8988T (cell line): Measurements from ENCODE around the gene ETV7.
"Not testable (repeated sequence)": the region's sequence is repeated elsewhere in the genome, so short reads cannot be mapped to it uniquely, and the experiment has no call there.

Experiments used
- DNase-seq: peaks from one replicate; pipeline ENCODE4 v3.0.0; 2011

ETV7 gene

DNA sequence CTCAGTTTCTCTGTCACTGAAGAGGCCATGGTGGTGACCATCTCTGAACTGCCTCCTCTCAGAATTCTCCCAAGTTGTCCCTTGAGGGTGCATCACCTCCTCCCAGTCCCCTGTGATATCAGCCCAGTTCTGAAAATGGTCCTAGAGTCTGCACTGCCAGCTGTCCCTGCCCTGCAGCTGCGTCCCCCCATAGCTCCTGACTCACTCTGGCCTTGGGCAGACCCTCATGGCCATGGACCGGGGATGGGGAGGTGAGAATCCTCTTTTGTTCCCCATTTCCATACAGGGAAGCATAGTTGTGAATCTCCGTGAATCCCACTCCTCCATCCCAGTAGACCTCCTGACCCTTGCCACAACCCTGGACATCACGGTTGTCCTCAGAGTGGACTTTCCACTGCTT lies 4.5 kb downstream of the ETV7 start:
- no peak for DNase-seq

DNA sequence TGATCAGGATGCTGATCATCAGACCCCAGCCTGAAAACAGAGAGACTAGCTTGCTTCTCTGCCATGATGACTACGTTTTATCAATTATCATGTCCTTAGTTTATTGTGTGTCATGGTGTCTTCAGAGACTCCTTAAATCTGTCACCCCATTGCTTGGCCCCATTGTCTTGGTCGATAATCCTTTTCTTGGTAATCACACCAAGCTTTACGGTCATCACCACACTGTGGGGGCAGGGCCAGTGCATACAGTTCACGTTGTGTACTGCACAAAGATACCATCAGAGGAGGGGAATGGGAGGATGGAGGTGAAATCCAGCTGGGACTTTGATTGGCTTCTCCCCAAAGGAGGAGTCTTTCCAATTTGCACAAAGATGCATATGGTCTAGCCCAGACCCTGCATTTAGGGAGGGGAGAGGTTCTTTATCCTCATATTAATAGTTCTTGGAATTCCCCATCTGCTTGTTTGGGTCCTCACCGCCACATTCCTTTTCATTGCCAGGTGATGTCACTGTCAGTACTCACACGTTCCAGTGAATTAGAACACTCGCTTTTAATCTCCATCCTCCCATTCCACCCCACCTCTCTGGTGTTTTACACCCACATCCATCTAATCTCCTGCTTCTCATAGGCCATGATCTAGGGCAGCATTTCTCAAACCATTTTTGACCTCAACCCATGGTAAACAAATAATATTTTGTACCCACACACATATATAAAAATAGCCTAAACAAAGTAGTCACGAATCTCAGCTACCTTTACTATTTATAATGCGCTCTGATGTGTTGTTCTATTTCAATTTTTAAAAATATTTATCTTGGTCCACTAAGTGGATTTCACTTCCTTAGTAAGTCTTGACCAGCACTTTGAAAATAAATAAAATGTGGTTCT lies 5.7 kb downstream of the ETV7 start:
- no peak for DNase-seq

DNA sequence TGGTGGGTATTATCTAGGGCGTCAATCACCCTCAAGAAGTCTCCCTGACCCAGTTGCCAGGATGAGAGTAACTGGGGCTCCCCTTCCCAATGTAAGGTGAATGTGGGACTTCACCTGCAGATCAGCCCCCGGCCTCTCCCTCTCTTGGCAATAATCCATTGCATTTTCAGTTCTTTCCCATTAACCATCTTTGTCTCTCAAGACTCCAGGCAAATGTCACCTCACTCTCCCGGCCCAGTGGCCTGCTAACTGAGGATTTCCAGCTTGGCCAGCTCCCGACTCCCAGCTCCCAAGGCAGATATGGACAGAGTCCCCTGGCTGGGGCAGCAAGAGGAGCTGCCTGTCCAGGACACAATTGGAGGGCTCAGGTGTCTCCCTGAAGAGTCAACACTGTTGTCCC lies 7.3 kb downstream of the ETV7 start:
- DNase-seq: no peak

DNA sequence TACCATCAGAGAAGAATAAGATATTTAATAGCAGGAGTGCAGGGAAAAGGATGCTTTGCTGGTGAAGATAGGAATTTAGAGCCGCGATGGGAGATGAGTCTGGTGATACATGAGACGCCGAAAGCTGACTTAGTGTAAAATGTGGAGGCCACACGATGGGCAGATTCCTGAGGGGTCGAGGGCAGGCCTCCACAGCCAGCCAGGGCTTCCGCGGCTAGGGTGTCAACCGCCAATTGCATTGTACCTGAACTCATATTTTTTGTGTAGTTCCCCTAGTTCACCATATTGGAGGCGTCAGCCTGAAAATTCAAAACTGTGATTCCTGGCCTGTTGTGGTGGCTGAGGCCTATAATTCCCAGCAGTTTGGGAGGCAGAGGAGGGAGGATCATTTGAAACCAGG lies 8.5 kb downstream of the ETV7 start:
- no peak for DNase-seq

DNA sequence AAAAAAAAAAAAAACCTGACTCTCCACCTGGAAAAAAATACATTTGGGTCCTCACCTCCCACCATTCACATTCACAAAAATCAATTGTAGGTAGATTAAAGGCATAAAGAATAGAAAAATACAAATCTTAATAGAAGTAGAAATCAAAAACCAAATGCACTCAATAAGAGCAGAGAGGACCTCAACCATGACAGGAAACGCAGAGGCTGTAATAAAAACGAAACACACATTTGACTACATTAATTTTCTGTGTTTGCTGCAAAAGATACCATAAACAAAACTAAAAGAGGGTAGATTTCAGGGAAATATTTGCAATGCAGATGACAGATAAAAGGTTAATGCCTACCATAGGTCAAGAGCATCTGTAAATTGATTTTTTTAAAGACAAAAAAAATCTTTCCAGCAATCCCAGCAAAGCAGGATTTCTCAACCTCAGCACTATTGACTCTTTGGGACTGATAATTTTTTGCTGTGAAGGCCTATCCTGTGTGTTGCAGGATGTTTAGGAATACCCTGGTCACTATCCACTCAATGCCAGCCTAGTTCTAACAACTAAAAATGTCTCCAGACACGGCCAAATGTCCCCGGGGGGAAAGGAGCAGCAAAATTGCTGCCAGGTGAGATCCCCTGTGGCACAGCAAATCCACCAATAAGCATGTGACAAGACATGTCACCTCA lies 9.1 kb downstream of the ETV7 start:
- no peak for DNase-seq

DNA sequence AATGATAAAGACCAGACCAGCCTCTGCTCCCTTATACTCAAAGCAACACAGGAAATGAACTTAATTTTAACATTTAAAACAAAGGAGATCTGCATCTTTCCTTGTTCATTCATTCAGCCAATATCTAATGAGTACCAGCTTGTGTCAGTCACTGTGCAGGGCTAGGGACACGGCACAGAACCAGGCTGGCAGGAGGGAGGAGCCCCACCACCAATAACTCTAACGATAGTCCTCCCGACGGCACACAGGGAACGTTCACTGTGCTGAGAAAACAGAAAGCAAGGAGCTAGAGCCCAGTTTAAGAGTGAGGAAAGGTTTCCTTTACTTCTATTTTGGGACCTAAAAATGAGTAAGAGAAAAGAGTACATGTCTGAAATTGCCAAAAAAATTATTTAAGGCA lies 9.9 kb downstream of the ETV7 start:
- no peak for DNase-seq

DNA sequence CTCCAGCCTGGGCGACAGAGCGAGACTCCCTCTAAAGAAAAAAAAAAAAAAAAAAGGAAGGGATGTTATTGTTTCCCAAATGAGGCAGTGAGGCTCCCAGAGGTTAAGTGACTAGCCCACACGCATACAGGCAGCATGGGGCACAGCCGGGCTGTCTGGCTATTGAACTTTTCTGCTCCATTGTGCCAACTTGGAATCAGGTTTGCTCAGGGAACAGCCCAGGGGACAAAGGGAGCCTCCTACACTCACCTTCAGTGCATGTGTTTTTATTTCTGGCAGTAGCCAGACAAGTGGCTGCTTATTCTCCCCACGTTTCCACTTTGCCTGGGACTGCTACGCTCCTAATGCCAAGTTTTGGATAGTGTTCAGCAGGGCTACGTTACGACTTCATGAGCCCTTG lies 10.7 kb downstream of the ETV7 start:
- DNase-seq: no peak

DNA sequence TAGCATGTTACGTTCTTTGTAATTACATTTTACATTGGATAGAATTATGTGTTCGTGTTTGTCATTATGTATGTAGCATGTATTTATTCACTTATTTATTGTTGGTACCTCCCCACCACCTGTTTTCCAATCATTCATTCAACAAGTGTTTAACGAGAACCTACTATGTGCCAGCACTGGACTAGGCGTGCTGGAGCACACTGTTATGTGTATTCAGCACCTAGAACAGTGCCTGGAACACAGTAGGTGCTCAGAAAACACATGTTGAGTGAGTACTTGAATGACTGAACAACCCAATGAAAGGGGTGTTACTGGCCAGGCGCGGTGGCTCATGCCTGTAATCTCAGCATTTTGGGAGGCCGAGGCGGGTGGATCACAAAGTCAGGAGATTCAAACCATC lies 11.3 kb downstream of the ETV7 start:
- DNase-seq: no peak

DNA sequence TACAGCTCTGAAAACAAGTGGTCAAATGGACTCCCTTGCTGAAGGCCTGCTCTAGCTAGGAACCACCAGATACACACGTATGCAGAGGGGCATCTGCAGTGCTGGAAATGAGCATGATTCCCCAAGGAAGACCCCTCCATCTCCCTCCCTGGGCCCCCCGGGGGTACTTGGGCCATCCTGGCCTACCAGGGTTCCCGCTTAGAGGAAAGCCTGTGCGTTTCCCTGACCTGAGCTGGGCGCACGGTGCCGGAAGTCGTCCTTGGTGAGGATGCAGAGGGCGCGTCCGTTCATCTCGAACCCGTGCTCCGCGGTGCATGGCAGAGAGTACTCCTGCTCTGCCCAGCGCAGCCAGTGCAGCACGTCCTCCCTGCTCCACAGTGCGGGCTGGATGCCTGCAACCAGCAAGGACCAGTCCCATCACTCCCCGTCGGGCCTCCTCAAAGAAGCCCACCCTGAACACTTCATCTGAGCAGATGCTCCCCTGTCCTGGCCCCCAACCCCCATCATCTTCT lies 11.8 kb downstream of the ETV7 start:
- no peak for DNase-seq

DNA sequence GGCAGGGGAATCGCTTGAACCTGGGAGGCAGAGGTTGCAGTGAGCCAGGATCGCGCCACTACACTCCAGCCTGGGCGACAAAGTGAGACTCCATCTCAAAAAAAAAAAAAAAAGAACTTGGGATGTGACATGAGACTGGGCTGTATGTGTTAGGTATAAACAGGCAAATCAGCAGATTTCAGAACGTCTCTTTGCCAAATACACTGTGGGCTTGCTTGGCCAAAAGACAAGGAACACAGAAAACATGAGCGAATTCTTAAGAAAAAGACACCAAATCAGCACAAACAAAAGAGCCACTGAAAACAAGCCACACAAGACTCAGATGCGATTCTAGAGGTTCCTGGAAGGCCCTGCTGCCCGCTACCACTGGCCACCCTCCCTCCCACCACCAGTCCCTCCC lies 12.5 kb downstream of the ETV7 start:
- no peak for DNase-seq

DNA sequence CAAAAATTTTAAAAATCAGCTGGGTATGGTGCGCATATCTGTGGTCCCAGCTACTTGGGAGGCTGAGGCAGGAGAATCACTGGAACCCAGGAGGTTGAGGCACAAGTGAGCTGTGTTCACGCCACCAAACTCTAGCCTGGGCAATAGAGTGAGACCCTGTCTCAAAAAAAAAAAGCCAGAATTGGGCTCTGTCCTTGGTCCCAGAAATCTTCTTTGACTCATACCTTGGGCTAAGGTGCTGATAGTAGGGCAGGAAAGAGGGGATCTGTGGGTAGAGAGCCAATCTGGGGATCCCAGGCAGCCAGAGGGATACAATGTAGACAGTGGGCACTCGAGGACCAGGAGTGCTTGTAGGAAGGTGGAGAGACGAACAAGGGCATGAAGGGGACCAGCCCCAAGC lies 13.3 kb downstream of the ETV7 start:
- no peak for DNase-seq

DNA sequence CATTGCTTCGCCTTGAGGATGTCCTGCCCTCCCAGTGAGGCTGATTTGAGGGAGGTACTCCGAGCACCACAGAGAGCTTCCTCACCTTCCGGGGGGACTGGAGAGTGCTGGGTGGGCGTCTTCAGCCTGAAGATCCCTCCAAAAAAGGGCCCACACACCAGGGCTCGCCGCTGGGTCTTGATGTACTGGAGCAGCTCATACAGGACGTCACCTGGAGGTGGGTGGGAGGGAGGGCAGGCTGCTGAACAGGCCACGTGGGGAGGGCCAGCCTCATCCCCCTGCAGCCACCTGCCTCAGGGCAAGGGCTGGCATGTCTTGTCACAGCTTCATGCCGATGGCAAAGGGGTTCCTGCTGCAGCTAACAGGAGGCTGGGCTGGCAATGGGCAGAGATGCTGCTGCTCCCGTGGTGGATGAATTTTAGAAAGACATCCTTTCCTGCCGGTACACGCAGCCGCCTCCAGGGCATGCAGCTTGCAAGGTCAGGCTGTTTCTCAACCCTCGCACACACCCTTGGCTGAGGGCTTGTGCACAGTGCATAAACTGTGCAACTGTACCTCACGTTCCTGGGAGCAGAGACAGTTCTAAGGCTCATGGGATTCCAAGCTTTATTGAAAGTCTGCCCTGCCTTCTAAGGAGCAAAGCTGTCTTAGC lies 14.0 kb downstream of the ETV7 start:
- no peak for DNase-seq

DNA sequence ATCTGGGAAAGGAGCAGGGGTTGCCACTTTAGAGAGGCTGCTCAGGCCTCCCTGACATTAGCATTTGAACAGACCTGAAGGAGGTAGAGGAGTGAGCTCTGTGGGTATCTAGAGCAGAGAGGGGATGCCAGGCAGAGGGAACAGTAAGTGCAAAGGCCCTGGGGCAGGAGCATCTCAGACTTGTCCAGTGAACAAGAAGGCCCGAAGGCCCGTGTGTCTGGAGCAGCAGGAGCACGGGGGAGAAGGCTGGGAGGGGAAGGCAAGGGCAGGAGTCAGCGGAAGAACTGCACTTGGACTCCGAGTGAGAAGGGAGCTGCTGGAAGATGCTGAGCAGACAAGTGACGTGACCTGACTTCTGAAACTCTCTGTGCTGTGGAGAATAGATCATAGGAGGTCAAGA lies 15.4 kb downstream of the ETV7 start:
- no peak for DNase-seq

DNA sequence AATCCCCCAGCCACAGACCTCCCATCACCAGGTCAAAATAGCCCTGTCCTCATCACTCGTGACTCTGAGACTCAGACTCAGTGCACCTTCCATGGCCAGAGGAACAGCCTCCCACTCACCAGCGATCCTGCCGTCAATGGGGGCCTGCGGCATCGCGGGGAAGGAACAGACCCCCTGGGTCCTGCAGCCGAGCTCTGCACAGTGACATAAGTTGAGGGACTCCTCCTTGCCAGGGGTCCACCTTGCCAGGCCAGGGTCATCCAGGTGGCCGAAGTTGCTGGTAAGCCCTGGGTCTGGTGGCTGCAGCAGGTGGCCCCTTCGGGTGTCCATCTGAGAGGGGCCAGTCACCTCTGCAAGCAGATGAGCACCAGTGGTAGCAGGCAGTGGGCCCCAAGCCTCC lies 16.3 kb downstream of the ETV7 start:
- no peak for DNase-seq

DNA sequence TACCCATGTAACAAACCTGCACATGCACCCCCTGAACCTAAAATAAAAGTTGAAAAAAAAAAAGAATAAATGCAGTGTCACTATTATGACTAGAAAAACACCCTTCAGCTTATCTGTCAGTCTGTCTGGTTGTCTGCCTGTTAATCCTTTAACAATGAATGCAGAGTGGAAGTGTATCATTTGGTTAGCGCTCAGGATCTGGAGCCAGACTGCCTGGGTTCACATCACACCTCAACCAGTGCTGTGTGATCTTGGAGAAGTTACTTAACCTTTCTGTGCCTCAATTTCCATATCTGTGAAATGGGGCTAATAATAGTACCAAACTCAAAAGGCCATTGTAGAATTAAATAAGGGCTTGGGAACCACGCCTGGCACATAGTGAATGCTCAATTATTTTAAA lies 16.8 kb downstream of the ETV7 start:
- DNase-seq: no peak

DNA sequence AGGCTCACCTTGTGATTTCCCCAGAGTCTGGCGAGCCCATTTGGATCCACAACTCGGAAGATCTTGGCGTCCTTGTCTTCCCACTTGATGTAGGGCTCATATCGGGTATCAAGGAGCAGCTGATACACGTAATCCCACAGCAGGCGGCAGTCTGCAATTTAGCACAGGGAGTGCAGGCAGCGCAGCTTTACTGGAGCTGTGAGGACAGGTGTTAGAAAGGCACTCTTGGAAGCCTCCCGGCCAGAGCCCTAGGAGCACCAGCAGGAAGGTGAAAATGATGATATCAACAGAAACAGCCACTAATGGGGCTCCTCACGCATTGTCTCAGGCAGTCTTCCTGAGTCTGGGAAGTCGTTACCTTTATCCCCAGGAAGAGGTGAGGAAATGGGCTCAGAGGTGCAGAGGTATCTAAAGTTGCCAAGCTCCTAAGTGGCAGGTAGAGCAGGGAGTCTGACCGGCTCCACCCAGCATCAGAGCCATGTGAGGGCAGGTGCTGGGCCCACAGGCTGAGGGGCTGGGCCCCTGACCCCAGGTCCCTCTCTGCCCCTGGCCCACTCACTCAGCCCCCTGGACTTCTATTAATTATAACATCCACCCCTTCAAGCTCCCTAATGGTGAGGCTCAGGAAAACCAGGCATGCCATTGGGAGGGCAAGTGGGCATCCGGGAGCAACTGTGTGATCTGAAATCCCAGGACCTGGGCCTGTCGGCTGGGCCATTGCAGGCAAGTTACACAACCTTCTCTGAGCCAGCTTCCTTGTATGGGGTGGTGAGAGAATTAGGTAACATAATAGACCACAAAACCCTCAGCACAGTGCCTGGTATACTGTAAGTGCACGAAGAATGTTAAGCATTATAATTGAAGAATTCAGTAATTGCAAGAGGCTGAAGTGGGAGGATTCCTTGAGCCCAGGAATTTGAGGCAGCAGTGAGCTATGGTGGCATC lies 18.3 kb downstream of the ETV7 start:
- DNase-seq: no peak

DNA sequence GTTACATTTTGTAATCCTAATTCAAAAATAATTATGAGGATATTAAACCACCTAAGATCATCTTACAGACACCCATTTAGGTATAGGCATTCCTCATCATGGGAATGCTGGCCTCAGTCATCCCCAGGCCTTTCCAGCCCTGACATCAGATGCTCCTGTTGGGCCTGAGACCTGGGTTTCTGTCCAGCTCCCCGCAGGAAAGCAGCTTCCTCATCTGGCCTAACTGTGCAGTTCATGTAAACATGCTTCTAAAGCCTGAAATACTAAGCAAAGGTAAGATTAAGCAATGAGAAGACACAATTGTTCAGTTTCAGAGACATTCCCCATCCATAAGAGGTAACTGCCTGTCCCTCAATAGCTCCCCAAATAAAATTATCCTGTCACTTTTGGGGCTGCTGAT lies 19.0 kb downstream of the ETV7 start:
- no peak for DNase-seq

DNA sequence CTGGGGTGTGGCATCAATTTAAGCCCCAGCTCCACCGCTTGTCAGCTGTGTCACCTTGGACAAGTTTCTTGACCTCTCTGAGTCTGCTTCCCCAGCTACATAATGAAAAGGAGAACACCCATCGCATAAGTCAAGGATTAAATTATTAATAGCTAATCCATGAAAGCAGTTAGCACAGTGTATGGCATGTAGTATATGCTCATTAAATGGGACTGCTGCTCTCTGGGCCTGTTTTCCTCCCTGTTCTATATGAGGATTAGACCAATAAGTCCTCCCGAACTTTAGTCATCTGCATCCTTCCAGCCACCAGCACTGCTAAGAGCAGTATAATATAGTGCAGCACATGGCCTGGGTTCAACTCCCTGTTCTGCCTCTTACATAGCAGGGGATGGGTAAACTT lies 19.7 kb downstream of the ETV7 start:
- DNase-seq: no peak

DNA sequence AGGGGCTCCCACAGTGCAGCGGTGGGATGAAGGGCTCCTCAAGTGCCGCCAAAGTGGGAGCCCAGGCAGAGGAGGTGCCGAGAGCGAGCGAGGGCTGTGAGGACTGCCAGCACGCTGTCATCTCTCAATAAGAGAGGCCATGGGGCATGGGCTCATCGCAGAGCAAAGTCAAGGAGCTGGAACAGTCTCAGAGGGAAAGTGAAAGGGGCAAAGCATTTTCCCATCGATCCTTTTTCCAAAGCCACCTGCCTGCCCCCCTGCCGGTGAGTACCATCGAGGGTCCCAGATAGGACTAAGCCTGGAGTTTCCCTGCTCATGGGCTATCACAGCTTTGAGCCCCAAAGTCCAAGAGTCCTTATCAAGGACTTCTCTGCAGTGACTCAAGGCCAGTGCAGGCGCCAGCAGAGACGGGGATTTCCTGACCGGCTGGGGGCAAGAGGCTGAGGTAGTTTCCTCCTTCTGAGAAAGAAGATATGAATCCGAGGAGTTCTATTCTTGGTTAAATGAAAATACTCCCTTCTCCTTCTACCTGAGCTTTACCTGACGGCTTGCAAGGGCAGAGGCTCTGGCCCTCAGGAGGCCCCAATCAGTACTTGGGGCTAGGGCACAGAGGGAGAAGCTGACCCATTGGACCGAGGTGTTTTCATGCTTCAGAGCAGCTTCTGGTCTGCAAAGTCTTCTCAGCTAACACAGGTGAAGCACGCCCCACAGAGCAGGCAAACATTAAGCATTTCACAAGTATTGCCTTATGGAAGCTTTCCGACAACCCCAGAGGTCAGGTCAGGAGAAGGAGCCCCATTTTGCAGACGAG lies 22.6 kb downstream of the ETV7 start:
- DNase-seq: no peak

DNA sequence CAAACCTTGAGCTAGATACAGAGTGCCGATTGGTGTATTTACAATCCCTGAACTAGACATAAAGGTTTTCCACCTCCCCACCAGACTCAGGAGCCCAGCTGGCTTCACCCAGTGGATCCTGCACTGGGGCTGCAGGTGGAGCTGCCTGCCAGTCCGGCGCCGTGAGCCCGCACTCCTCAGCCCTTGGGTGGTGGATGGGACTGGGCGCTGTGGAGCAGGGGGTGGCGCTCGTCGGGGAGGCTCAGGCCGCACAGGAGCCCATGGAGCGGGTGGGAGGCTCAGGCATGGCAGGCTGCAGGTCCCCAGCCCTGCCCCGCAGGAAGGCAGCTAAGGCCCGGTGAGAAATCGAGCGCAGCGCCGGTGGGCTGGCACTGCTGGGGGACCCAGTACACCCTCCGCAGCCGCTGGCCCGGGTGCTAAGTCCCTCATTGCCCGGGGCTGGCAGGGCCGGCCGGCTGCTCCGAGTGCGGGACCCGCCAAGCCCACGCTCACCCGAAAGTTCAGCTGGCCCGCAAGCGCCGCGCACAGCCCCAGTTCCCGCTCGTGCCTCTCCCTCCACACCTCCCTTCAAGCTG lies 23.3 kb downstream of the ETV7 start:
- not testable (repeated sequence) for DNase-seq

DNA sequence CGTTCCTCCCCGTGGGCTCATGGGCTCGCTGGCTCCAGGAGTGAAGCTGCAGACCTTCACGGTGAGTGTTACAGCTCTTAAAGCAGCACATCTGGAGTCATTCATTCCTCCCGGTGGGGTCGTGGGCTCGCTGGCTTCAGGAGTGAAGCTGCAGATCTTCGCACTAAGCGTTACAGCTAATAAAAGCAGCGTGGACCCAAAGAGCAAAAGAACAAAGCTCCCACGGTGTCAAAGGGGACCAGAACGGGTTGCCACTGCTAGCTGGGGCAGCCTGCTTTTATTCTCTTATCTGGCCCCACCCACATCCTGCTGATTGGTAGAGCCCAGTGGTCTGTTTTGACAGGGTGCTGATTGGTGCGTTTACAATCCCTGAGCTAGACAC lies 24.1 kb downstream of the ETV7 start:
- not testable (repeated sequence) for DNase-seq
